OCI-LY1 (cell line): ENCODE measurements around the gene NUP153.

Source experiments
- H2AFZ ChIP-seq: fragments of 200-600 bp; sonication (generic), shearing (Covaris generic); 2 replicates; pipeline ENCODE4 v1.6.0; 2014; ENCODE audit warnings: antibody characterized with exemption, mild to moderate bottlenecking, low read length
- H3F3A ChIP-seq: fragments of 200-600 bp; sonication (generic), shearing (Covaris generic); 2 replicates; pipeline ENCODE4 v1.6.0; 2014; ENCODE audit warnings: mild to moderate bottlenecking, antibody characterized with exemption, low read length, moderate library complexity; ENCODE audit not compliant: insufficient read depth
- H3K27ac ChIP-seq: fragments of 200-600 bp; sonication (generic); 2 replicates; pipeline ENCODE4 v1.5.1; 2014; ENCODE audit warnings: low read length, mixed run types, mild to moderate bottlenecking, low read depth; ENCODE audit not compliant: poor library complexity, severe bottlenecking
- H3K27me3 ChIP-seq: fragments of 200-600 bp; sonication (generic); 2 replicates; pipeline ENCODE4 v1.6.0; 2014; ENCODE audit warnings: antibody characterized with exemption, mild to moderate bottlenecking, low read length, moderate library complexity; ENCODE audit not compliant: insufficient read depth
- H3K36me3 ChIP-seq: fragments of 200-600 bp; sonication (generic); 2 replicates; pipeline ENCODE4 v1.6.1; 2014; ENCODE audit warnings: mild to moderate bottlenecking, antibody characterized with exemption, low read length, moderate library complexity, mixed read lengths; ENCODE audit not compliant: insufficient read depth
- H3K4me1 ChIP-seq: fragments of 200-600 bp; sonication (generic); 2 replicates; pipeline ENCODE4 v1.5.1; 2014; ENCODE audit warnings: mild to moderate bottlenecking, low read length, moderate library complexity; ENCODE audit not compliant: insufficient read depth, severe bottlenecking
- H3K4me2 ChIP-seq: fragments of 200-600 bp; sonication (generic), shearing (Covaris generic); 2 replicates; pipeline ENCODE4 v1.6.1; 2014; ENCODE audit warnings: low read length
- H3K4me3 ChIP-seq: fragments of 200-600 bp; sonication (generic); 2 replicates; pipeline ENCODE4 v1.5.1; 2014; ENCODE audit warnings: low read length, low read depth, mild to moderate bottlenecking, mixed read lengths; ENCODE audit not compliant: poor library complexity, severe bottlenecking
- H3K79me2 ChIP-seq: fragments of 200-600 bp; shearing (Covaris generic); 2 replicates; pipeline ENCODE4 v1.6.1; 2016; ENCODE audit warnings: mixed run types, low read length, mixed read lengths; ENCODE audit not compliant: insufficient read depth
- H3K9ac ChIP-seq: fragments of 200-600 bp; sonication (generic), shearing (Covaris generic); 2 replicates; pipeline ENCODE4 v1.6.1; 2014; ENCODE audit warnings: mild to moderate bottlenecking, low read length, mixed read lengths
- H3K9me2 ChIP-seq: fragments of 200-600 bp; sonication (generic), shearing (Covaris generic); 2 replicates; pipeline ENCODE4 v1.6.1; 2014; ENCODE audit warnings: low read depth, mild to moderate bottlenecking, low read length, mixed read lengths
- H3K9me3 ChIP-seq: fragments of 200-600 bp; shearing (Covaris generic); 2 replicates; pipeline ENCODE4 v1.6.1; 2014; ENCODE audit warnings: low read length, mixed read lengths
- H4K20me1 ChIP-seq: fragments of 200-600 bp; sonication (generic), shearing (Covaris generic); 2 replicates; pipeline ENCODE4 v1.6.0; 2016; ENCODE audit warnings: mild to moderate bottlenecking, low read length; ENCODE audit not compliant: insufficient read depth
- EZH2 ChIP-seq: fragments of 200-600 bp; sonication (generic), shearing (Covaris generic); IDR thresholded peaks from 2 replicates; pipeline ENCODE4 v1.8.0; 2017; ENCODE audit warnings: borderline replicate concordance, mixed run types, mild to moderate bottlenecking, antibody characterized with exemption, low read length, moderate library complexity, mixed read lengths
- TF ChIP-seq, protein P1 (sequence below): fragments of 200-600 bp; sonication (generic), shearing (Covaris generic); IDR thresholded peaks from 2 replicates; pipeline ENCODE4 v1.5.1; 2017; ENCODE audit warnings: mild to moderate bottlenecking, antibody characterized with exemption, low read length, moderate library complexity, mixed read lengths

The NUP153 gene

DNA sequence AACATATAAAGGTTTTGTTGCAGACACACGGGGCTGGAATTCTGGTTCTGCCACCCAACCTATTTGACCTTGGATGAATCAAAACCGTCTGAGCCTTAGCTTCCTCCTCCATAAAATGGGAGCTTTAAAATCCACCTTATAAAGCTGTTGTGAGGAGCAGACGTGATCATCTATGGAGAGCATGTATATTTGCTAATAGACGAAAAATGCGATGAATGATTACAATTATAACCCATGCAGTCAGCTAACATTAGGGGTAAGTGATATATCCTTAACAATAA lies 586 bp upstream of the NUP153 start:
- no peak for TF ChIP-seq EZH2
- TF ChIP-seq, protein P1, sequence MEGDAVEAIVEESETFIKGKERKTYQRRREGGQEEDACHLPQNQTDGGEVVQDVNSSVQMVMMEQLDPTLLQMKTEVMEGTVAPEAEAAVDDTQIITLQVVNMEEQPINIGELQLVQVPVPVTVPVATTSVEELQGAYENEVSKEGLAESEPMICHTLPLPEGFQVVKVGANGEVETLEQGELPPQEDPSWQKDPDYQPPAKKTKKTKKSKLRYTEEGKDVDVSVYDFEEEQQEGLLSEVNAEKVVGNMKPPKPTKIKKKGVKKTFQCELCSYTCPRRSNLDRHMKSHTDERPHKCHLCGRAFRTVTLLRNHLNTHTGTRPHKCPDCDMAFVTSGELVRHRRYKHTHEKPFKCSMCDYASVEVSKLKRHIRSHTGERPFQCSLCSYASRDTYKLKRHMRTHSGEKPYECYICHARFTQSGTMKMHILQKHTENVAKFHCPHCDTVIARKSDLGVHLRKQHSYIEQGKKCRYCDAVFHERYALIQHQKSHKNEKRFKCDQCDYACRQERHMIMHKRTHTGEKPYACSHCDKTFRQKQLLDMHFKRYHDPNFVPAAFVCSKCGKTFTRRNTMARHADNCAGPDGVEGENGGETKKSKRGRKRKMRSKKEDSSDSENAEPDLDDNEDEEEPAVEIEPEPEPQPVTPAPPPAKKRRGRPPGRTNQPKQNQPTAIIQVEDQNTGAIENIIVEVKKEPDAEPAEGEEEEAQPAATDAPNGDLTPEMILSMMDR: no peak

DNA sequence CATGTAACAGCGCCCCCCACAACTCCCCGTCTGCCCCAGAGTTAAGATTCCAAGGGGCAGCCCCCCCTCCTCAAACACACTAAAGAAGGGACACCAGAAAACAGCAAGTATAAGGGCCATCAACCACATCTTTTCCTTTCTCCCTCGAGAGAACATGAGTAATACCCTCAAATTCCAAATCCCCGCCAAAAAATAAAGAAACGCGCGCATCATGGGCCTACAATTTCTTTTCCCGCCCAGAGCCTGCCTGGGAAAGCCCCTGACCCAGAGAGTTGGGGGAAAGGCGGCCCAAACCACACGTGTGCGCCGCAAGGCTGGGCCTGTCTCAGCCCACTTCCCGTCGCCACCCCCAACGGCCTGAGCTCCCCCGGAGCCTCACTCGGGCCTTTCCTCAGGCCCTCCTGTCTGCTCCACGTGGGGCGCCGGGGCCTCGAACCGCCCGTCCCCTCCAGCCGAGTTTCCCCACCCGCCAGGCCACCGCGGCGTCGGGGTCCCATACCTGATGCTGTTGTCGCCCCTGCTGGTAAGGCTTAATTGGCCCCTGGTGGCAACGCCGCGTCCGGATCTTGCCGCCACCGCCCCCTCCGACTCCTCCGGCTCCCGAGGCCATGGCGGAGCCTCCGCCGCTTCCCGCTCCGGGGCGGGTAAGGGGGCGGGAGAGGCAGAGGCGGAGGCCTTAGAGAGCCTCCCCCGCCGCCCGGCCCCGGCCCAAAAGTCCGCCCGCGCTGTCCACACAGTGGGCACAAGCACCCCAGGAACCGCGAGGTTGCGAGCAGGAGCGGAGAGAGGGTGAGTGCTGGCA lies 746 bp downstream of the NUP153 start:
- Histone ChIP-seq H4K20me1 (no peaks in the 10 kb centered on the region), H2AFZ (no peak overlapping the region), H3K27ac (peak overlapping the region; percentile 97), H3K4me1 (peaks cover 44% of the 10 kb centered on the region), H3F3A (no peaks in the 10 kb centered on the region), H3K4me2 (peak overlapping the region; percentile 85), H3K9me3 (no peaks in the 10 kb centered on the region), H3K27me3 (no peaks in the 10 kb centered on the region), H3K9me2 (no peaks in the 10 kb centered on the region), H3K79me2 (peaks cover 47% of the 10 kb centered on the region), H3K36me3 (no peaks in the 10 kb centered on the region), H3K9ac (peak overlapping the region; percentile 98), H3K4me3 (peak overlapping the region; percentile 81)
- TF ChIP-seq, protein P1: no peak; the same call in 1 of the 2 replicates
- no peak for TF ChIP-seq EZH2

More for the DNA sequence above, 586 bp upstream of the NUP153 start:
- no peaks in the 10 kb centered on the region for H3K27me3 ChIP-seq
- H3K27ac ChIP-seq: peak overlapping the region; percentile 61
- no peaks in the 10 kb centered on the region for H3K9me3 ChIP-seq
- H3K4me1 ChIP-seq: peaks cover 33% of the 10 kb centered on the region
- H3K36me3 ChIP-seq: no peaks in the 10 kb centered on the region
- no peaks in the 10 kb centered on the region for H3F3A ChIP-seq
- H2AFZ ChIP-seq: peak overlapping the region; percentile 98
- H3K4me2 ChIP-seq: peak overlapping the region; percentile 86
- peaks cover 35% of the 10 kb centered on the region for H3K79me2 ChIP-seq
- H3K9ac ChIP-seq: peak overlapping the region; percentile 73
- peak overlapping the region; percentile 81 for H3K4me3 ChIP-seq
- no peaks in the 10 kb centered on the region for H4K20me1 ChIP-seq
- H3K9me2 ChIP-seq: no peaks in the 10 kb centered on the region

DNA sequence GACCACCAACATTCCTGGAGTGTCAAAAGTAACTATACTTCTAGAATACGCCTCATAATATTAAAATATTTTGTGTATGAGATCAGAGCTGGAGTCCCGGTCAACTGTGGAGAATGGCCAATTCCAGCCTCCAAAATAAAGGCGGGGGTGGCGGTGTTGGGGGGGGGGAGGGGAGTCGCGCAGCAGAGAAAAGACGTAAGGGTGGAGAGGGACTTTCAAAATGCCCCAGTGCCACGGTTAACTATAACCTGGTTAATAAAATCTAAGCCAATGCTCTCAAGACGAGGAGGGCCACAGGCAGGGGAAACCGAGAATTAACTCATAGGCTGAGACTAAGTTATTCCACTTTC lies 1.3 kb downstream of the NUP153 start:
- H4K20me1 ChIP-seq: no peaks in the 10 kb centered on the region
- peaks cover 4% of the 10 kb centered on the region; the same call in 1 of the 2 replicates for H3K36me3 ChIP-seq
- TF ChIP-seq, protein P1: no peak
- TF ChIP-seq EZH2: no peak
- H3K9me2 ChIP-seq: no peaks in the 10 kb centered on the region
- no peaks in the 10 kb centered on the region for H3K27me3 ChIP-seq
- peak overlapping the region; percentile 98 for H3K9ac ChIP-seq
- H3K4me1 ChIP-seq: peaks cover 50% of the 10 kb centered on the region
- no peak overlapping the region for H2AFZ ChIP-seq
- H3F3A ChIP-seq: no peaks in the 10 kb centered on the region
- H3K4me3 ChIP-seq: peak overlapping the region; percentile 81
- H3K27ac ChIP-seq: peak overlapping the region; percentile 97
- H3K4me2 ChIP-seq: peak overlapping the region; percentile 85
- H3K9me3 ChIP-seq: no peaks in the 10 kb centered on the region
- peaks cover 53% of the 10 kb centered on the region for H3K79me2 ChIP-seq
